Glutamatergic neuron (in vitro differentiated cells): ENCODE results near the gene GMCL1. TPM values are rescaled to one million over a fixed set of nuclear protein-coding genes. Genes with fewer than 3 reads are reported as not detected.

Experiments
- DNase-seq: peaks from one replicate; pipeline ENCODE4 v3.0.0; 2022
- H3K27ac Mint-ChIP-seq: one replicate; pipeline ENCODE4 v1.8.0; 2020; ENCODE audit warnings: mild to moderate bottlenecking, mixed read lengths, inconsistent platforms; ENCODE audit not compliant: unreplicated experiment
- H3K27me3 Mint-ChIP-seq: one replicate; pipeline ENCODE4 v1.8.0; 2020; ENCODE audit warnings: mild to moderate bottlenecking, moderate library complexity, mixed read lengths, inconsistent platforms; ENCODE audit not compliant: unreplicated experiment
- H3K36me3 Mint-ChIP-seq: one replicate; pipeline ENCODE4 v1.8.0; 2020; ENCODE audit warnings: mild to moderate bottlenecking, mixed read lengths, inconsistent platforms; ENCODE audit not compliant: unreplicated experiment
- H3K4me1 Mint-ChIP-seq: one replicate; pipeline ENCODE4 v1.8.0; 2020; ENCODE audit warnings: mild to moderate bottlenecking, low read depth, mixed read lengths, inconsistent platforms; ENCODE audit not compliant: unreplicated experiment
- H3K4me3 Mint-ChIP-seq: one replicate; pipeline ENCODE4 v1.8.0; 2020; ENCODE audit warnings: mild to moderate bottlenecking, mixed read lengths, inconsistent platforms; ENCODE audit not compliant: unreplicated experiment
- H3K9me3 Mint-ChIP-seq: one replicate; pipeline ENCODE4 v1.8.0; 2020; ENCODE audit warnings: mild to moderate bottlenecking, moderate library complexity, mixed read lengths, inconsistent platforms; ENCODE audit not compliant: unreplicated experiment
- CTCF ChIP-seq: fragments of 200-600 bp; sonication (generic); IDR thresholded peaks from one replicate; pipeline ENCODE4 v1.5.0; 2021; ENCODE audit not compliant: partially characterized antibody, unreplicated experiment
- total RNA-seq: library from RNA; stranded (reverse); fragmentation: NEBNext Ultra II Directional; extraction: Animal tissue kit (Norgen Biotek cat#: 25700); gene quantifications from one replicate; pipeline ENCODE4 v1.2.1, GENCODE V29; 2021; ENCODE audit not compliant: unreplicated experiment

The GMCL1 gene
- total RNA-seq, 1 donor from 2014 or later = 11.6 TPM

- H3K27me3 Mint-ChIP-seq = no peaks in the 10 kb centered on the region
- no peaks in the 10 kb centered on the region for H3K9me3 Mint-ChIP-seq
- DNase-seq = no peak
- peaks cover 5% of the 10 kb centered on the region for H3K4me1 Mint-ChIP-seq
- no peak overlapping the region for H3K4me3 Mint-ChIP-seq
- H3K36me3 Mint-ChIP-seq = no peaks in the 10 kb centered on the region
- no peak overlapping the region for H3K27ac Mint-ChIP-seq
- no peak for TF ChIP-seq CTCF
Measured at GRCh38 chr2:69836316-69836715, 6.9 kb downstream of the GMCL1 start.

GRCh38 chr2:69837533-69837932 lies 8.1 kb downstream of the GMCL1 start:
- Mint-ChIP-seq H3K4me3 (no peak overlapping the region), H3K9me3 (no peaks in the 10 kb centered on the region), H3K27me3 (no peaks in the 10 kb centered on the region)

GRCh38 chr2:69843993-69844392 lies 14.5 kb downstream of the GMCL1 start:
- no peak for DNase-seq
- Mint-ChIP-seq H3K36me3 (peaks cover 5% of the 10 kb centered on the region), H3K4me3 (no peak overlapping the region), H3K27ac (no peak overlapping the region), H3K9me3 (no peaks in the 10 kb centered on the region), H3K27me3 (no peaks in the 10 kb centered on the region), H3K4me1 (no peaks in the 10 kb centered on the region)
- no peak for TF ChIP-seq CTCF

More at GRCh38 chr2:69837533-69837932, 8.1 kb downstream of the GMCL1 start:
- no peak for TF ChIP-seq CTCF
- Mint-ChIP-seq H3K27ac (no peak overlapping the region), H3K4me1 (peaks cover 5% of the 10 kb centered on the region), H3K36me3 (no peaks in the 10 kb centered on the region)
- no peak for DNase-seq

GRCh38 chr2:69844560-69844959 lies 15.1 kb downstream of the GMCL1 start:
- Mint-ChIP-seq H3K27me3 (no peaks in the 10 kb centered on the region), H3K4me3 (no peak overlapping the region), H3K4me1 (no peaks in the 10 kb centered on the region), H3K9me3 (no peaks in the 10 kb centered on the region), H3K36me3 (peaks cover 5% of the 10 kb centered on the region), H3K27ac (no peak overlapping the region)
- no peak for TF ChIP-seq CTCF
- no peak for DNase-seq

- DNase-seq = no peak
- Mint-ChIP-seq H3K36me3 (peaks cover 5% of the 10 kb centered on the region), H3K27me3 (no peaks in the 10 kb centered on the region), H3K4me1 (no peaks in the 10 kb centered on the region), H3K27ac (no peak overlapping the region), H3K9me3 (no peaks in the 10 kb centered on the region), H3K4me3 (no peak overlapping the region)
- no peak for TF ChIP-seq CTCF
Measured at GRCh38 chr2:69846182-69847067, 17.0 kb downstream of the GMCL1 start.
